Measurements from ENCODE around the gene ZNF81. TPM values are rescaled to one million over a fixed set of nuclear protein-coding genes. Genes with fewer than 3 reads are reported as not detected.

ZNF81 gene
- total RNA-seq, 4 donors from 2014 or later, result 1.00 to 4.3 (median 3.3) TPM

DNA sequence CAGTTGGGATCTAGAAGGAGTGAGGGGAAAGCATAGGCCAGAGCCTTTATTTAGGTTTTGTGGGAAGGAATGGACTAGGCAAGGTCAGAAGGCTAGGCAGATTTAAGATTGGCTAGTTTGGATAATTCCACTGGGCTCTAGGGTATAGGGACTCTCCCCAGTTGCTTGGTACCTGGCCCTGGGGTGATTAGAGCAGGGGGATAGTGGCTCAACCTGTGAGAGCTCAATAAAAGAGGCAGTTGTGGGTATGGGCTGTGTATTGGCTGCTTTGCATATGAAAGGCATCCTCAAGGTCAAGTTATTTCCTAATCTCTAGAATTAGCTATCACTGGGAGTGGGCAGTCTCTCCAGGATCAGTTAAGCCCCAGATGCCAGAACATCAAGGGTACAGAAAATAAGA, 61.3 kb downstream of the ZNF81 start:
- no peak overlapping the region for H3K27ac ChIP-seq
- no peaks in the 10 kb centered on the region for H3K9me3 ChIP-seq
- DNase-seq, result no peak
- no peaks in the 10 kb centered on the region for H3K4me1 ChIP-seq
- in situ Hi-C loops (cut with MboI; ENCODE audit: low sequenced_read_pairs in 4 of 4) (loop anchor here in 1 of 4 donors (10.0 kb wide), 1 partner anchor 67 kb away; no protein-coding TSS in a partner anchor), intact Hi-C loops (cut with DNase I; ENCODE audit: low total_unique reads) (no loop called here)
- H3K4me3 ChIP-seq, result no peak overlapping the region
- ATAC-seq, result no peak
- no peaks in the 10 kb centered on the region for H3K27me3 ChIP-seq
- no peaks in the 10 kb centered on the region for H3K36me3 ChIP-seq
- TF ChIP-seq, protein P1, sequence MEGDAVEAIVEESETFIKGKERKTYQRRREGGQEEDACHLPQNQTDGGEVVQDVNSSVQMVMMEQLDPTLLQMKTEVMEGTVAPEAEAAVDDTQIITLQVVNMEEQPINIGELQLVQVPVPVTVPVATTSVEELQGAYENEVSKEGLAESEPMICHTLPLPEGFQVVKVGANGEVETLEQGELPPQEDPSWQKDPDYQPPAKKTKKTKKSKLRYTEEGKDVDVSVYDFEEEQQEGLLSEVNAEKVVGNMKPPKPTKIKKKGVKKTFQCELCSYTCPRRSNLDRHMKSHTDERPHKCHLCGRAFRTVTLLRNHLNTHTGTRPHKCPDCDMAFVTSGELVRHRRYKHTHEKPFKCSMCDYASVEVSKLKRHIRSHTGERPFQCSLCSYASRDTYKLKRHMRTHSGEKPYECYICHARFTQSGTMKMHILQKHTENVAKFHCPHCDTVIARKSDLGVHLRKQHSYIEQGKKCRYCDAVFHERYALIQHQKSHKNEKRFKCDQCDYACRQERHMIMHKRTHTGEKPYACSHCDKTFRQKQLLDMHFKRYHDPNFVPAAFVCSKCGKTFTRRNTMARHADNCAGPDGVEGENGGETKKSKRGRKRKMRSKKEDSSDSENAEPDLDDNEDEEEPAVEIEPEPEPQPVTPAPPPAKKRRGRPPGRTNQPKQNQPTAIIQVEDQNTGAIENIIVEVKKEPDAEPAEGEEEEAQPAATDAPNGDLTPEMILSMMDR (IDR thresholded peaks at IDR 0.05 in 4 of 5, conservative IDR thresholded peaks at IDR 0.05 in 1 of 5), result no peak
- no peak for TF ChIP-seq POLR2A (IDR thresholded peaks at IDR 0.05)

- DNase-seq (no peak), ATAC-seq (no peak)
- Histone ChIP-seq H3K4me3 (no peak overlapping the region), H3K4me1 (no peaks in the 10 kb centered on the region), H3K27ac (no peak overlapping the region), H3K9me3 (no peaks in the 10 kb centered on the region), H3K36me3 (no peaks in the 10 kb centered on the region), H3K27me3 (no peaks in the 10 kb centered on the region)
- in situ Hi-C loops (cut with MboI; ENCODE audit: low sequenced_read_pairs in 4 of 4), result no loop called here
- intact Hi-C loops (cut with DNase I; ENCODE audit: low total_unique reads), result no loop called here
- TF ChIP-seq POLR2A (IDR thresholded peaks at IDR 0.05), result no peak
- TF ChIP-seq, protein P1 (IDR thresholded peaks at IDR 0.05 in 4 of 5, conservative IDR thresholded peaks at IDR 0.05 in 1 of 5), result no peak
Measured at GRCh38 chrX:47900833-47901232, 64.1 kb downstream of the ZNF81 start.

GRCh38 chrX:47902161-47902560, 65.5 kb downstream of the ZNF81 start:
- Histone ChIP-seq H3K36me3 (no peaks in the 10 kb centered on the region), H3K27me3 (no peaks in the 10 kb centered on the region), H3K4me1 (no peaks in the 10 kb centered on the region), H3K4me3 (no peak overlapping the region), H3K9me3 (no peaks in the 10 kb centered on the region), H3K27ac (no peak overlapping the region)
- DNase-seq, result no peak
- in situ Hi-C loops (cut with MboI; ENCODE audit: low sequenced_read_pairs in 4 of 4) (no loop called here), intact Hi-C loops (cut with DNase I; ENCODE audit: low total_unique reads) (no loop called here)
- ATAC-seq, result no peak
- TF ChIP-seq, protein P1 (IDR thresholded peaks at IDR 0.05 in 4 of 5, conservative IDR thresholded peaks at IDR 0.05 in 1 of 5), result no peak
- no peak for TF ChIP-seq POLR2A (IDR thresholded peaks at IDR 0.05)

GRCh38 chrX:47915886-47916493, 79.3 kb downstream of the ZNF81 start:
- peaks cover 0 to 25% (median 0%) of the 10 kb centered on the region in 3 donors for H3K9me3 ChIP-seq
- in situ Hi-C loops (cut with MboI; ENCODE audit: low sequenced_read_pairs in 4 of 4), result no loop called here
- no peak for DNase-seq
- H3K4me3 ChIP-seq, result no peak overlapping the region
- H3K4me1 ChIP-seq, result no peaks in the 10 kb centered on the region
- TF ChIP-seq, protein P1 (IDR thresholded peaks at IDR 0.05 in 4 of 5, conservative IDR thresholded peaks at IDR 0.05 in 1 of 5), result no peak
- TF ChIP-seq POLR2A (IDR thresholded peaks at IDR 0.05), result no peak
- H3K27ac ChIP-seq, result no peak overlapping the region
- intact Hi-C loops (cut with DNase I; ENCODE audit: low total_unique reads), result no loop called here
- no peak for ATAC-seq
- H3K36me3 ChIP-seq, result peaks cover 0 to 21% of the 10 kb centered on the region in 2 donors
- H3K27me3 ChIP-seq, result no peaks in the 10 kb centered on the region

GRCh38 chrX:47918274-47918673, 81.6 kb downstream of the ZNF81 start:
- H3K9me3 ChIP-seq, result peaks cover 0 to 25% (median 0%) of the 10 kb centered on the region in 3 donors
- H3K27me3 ChIP-seq, result no peaks in the 10 kb centered on the region
- no peak overlapping the region for H3K27ac ChIP-seq
- intact Hi-C loops (cut with DNase I; ENCODE audit: low total_unique reads) (no loop called here), in situ Hi-C loops (cut with MboI; ENCODE audit: low sequenced_read_pairs in 4 of 4) (no loop called here)
- no peak overlapping the region for H3K4me3 ChIP-seq
- H3K36me3 ChIP-seq, result peaks cover 0 to 21% of the 10 kb centered on the region in 2 donors
- no peak for DNase-seq
- H3K4me1 ChIP-seq, result no peaks in the 10 kb centered on the region
- TF ChIP-seq, protein P1 (IDR thresholded peaks at IDR 0.05 in 4 of 5, conservative IDR thresholded peaks at IDR 0.05 in 1 of 5), result no peak
- no peak for TF ChIP-seq POLR2A (IDR thresholded peaks at IDR 0.05)
- no peak for ATAC-seq

Data from gastrocnemius medialis (tissue), 4 donors.